GM12873 (cell line): ENCODE measurements around the gene SETD1A.

Source experiments
- CTCF ChIP-seq: IDR thresholded peaks from 2 replicates; pipeline ENCODE4 v1.5.1; 2012; ENCODE audit warnings: low read depth, mild to moderate bottlenecking, moderate library complexity, low read length, control low read depth; ENCODE audit not compliant: insufficient read depth; ENCODE audit errors: missing control alignments

Gene SETD1A

GRCh38 chr16:30995927-30996323 lies 38.4 kb downstream of the SETD1A start:
- TF ChIP-seq CTCF: no peak

- no peak for TF ChIP-seq CTCF
Observed at GRCh38 chr16:30996324-30996984, 38.9 kb downstream of the SETD1A start.

GRCh38 chr16:30996985-30997724 lies 39.6 kb downstream of the SETD1A start:
- TF ChIP-seq CTCF: no peak

- TF ChIP-seq CTCF: no peak
Observed at GRCh38 chr16:30997725-30998711, 40.5 kb downstream of the SETD1A start.

- TF ChIP-seq CTCF: no peak
Observed at GRCh38 chr16:30998852-30999761, 41.6 kb downstream of the SETD1A start.

- no peak for TF ChIP-seq CTCF
Observed at GRCh38 chr16:31000671-31001382, 43.3 kb downstream of the SETD1A start.
